ENCODE results near the gene SLC39A3.
A peak's percentile ranks its signal among the peaks of the same experiment; 100 is the strongest.

The SLC39A3 gene

DNA sequence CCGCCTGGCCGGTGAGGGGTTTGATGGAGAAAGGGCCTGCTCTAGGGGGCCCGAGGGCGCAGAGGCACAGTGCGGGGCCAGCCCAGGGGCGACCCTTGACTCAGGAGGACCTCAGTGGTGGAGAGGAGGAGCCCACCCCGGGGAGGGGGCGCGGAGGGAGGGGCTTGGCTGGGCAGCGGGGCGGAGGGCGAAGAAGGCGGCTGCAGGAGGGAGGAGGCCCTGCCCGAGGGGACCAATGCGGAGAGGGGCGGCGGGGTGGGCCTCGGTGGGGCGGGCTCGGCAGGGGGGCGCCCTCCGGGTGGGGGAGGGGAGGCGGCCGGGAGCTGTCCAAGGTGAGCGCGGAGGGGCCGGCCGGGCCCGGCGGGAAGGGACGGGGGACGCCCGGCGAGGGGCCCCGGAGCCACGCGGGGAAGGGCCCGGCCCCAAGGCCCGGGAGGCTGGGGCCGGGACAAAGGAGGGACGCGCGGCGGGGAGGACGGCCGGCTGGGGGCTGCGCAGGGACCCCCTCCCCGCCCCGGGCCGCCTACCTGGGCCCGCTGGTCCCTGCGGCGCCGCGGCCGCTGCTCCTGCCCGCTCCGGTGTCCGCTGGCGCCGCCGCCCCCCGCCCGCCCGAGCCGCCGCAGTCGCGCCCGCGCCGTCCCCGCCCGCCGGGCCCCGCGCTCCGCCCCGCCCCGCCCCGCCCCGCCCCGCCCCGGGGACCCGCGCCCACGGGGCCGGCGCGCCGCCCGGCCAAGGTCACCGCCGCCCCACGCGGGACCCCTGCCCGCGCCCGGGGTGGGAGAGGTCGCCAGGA lies 18.8 kb downstream of the SLC39A3 start, which contains the start of gene DIRAS1:
Gene DIRAS1, minus strand, starts transcription at position 596 of the 793 bp plus-strand sequence. CDS start 3,566 bp downstream, outside the sequence.
- peak within 1 kb of the TSS; percentile 67 for H3K4me3 ChIP-seq (ENCODE audit: low read length)

DNA sequence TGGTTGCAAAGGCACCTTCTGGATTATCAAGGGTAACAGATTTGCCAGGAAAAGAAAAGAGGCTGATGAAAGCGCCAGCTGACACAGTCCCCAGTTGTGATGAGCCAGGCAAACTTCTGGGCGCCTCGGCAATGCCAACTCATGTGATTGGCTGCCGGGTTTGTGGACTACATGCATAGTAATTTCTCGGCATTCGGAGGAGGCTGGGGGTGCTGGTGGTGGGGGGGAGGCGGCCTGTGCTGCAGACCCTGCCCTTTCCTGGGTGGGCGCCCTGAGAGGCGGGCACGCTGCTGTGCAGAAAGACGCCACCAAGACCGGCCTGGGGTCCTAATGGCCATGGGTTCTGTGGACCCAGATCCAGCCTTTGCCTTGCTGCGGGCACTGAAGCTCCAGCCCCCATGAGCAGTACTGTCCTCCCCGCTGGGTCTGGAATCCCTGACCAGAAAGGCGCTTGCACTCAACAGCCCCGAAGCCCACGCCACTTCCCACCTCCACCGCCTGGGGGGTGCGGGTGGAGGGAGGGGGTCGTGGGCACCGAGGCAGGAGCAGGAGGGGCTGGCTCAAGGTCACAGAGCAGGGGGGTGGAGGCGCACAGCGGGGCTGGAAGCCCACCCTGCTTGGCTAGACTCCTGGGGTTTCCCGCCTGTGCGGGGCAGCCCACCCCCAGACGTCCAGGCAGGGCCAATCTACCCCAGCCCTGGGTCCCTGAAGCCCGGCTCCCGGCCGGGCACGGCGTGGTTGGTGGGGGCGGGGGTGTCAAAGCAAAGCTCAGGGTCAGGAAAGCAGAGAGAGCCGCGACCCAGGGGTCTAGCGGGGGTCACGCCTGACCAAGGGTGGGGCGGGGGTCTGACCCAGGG lies 19.7 kb downstream of the SLC39A3 start:
- TF ChIP-seq, protein P1, sequence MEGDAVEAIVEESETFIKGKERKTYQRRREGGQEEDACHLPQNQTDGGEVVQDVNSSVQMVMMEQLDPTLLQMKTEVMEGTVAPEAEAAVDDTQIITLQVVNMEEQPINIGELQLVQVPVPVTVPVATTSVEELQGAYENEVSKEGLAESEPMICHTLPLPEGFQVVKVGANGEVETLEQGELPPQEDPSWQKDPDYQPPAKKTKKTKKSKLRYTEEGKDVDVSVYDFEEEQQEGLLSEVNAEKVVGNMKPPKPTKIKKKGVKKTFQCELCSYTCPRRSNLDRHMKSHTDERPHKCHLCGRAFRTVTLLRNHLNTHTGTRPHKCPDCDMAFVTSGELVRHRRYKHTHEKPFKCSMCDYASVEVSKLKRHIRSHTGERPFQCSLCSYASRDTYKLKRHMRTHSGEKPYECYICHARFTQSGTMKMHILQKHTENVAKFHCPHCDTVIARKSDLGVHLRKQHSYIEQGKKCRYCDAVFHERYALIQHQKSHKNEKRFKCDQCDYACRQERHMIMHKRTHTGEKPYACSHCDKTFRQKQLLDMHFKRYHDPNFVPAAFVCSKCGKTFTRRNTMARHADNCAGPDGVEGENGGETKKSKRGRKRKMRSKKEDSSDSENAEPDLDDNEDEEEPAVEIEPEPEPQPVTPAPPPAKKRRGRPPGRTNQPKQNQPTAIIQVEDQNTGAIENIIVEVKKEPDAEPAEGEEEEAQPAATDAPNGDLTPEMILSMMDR (conservative IDR thresholded peaks at IDR 0.05; ENCODE audit: low read length) = peak; percentile 16
- DNase-seq (ENCODE audit: low read depth) = peak; percentile 56
- peak overlapping the region; percentile 67 for H3K4me3 ChIP-seq (ENCODE audit: low read length)

More for the DNA sequence above, 18.8 kb downstream of the SLC39A3 start, which contains the start of gene DIRAS1:
- no peak for DNase-seq (ENCODE audit: low read depth)
- TF ChIP-seq, protein P1 (conservative IDR thresholded peaks at IDR 0.05; ENCODE audit: low read length) = no peak

DNA sequence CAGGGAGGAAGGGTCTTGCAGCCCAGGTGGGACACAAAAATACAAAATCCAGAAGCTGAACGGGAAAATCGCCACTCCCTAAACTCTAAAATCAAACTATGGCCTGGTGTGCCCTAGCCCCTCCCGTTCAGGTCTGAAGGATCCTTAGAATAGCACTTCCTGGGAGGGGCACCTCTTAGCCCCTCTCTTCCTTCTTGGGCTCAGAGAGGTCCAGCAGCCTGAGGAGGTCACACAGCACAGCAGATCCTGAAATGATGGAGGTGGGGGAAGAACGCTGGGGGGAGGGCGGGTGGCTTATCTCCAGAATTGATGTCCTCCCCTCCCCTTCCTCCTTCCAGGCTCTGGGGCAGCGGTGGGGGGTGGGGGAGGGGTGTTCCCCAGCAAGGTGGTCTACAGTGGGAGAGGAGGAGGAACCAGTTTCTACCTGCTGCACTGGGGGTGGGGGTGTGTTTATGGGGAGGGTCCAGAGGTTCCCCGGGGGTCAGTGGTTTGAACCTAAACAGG lies 20.5 kb downstream of the SLC39A3 start:
- TF ChIP-seq, protein P1 (conservative IDR thresholded peaks at IDR 0.05; ENCODE audit: low read length) = no peak
- H3K4me3 ChIP-seq (ENCODE audit: low read length) = no peak overlapping the region; the same call in 1 of the 2 replicates
- DNase-seq (ENCODE audit: low read depth) = no peak

DNA sequence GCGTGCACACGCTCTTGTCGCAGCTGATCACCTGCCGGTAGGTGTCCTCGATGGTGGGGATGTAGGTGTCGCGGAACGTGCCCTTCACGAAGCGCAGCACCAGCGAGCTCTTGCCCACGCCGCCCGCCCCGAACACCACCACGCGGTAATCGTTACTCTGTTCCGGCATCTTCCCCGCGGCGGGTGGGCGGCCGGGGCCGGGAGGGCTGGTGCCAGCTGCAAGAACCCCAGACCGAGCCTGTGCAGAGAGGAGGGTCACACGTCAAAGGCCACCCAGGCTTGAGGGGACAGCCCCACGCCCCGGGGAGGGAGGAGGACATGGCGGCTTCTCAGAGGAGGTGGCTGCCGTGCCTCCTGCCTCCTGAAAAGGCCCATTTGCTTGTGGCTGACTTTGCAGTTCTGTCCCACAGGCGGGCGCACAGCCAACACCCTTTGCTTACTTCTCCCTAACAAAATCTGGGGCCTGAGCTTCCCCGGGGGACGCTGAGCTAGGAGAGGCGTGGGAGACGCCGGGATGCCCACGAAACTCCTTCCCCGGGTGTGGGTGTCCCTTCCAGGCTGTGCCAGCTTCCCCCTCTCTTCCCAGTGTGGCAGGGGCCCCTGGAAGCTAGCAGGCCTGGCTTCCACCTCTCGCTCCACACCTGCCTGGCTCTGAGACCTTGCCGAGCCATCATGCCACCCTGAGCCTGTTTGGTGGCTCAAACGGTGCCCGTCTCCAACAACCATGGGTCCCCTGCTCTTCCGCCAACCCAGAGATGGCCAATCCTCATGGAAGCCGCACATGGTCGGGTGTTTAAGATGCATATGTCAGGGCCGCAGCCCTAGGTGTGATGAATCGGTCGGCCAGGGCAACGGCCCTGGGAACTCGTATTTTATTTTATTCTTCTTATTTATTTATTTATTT lies 21.9 kb downstream of the SLC39A3 start:
- no peak overlapping the region for H3K4me3 ChIP-seq (ENCODE audit: low read length)
- no peak for DNase-seq (ENCODE audit: low read depth)
- TF ChIP-seq, protein P1 (conservative IDR thresholded peaks at IDR 0.05; ENCODE audit: low read length) = no peak

DNA sequence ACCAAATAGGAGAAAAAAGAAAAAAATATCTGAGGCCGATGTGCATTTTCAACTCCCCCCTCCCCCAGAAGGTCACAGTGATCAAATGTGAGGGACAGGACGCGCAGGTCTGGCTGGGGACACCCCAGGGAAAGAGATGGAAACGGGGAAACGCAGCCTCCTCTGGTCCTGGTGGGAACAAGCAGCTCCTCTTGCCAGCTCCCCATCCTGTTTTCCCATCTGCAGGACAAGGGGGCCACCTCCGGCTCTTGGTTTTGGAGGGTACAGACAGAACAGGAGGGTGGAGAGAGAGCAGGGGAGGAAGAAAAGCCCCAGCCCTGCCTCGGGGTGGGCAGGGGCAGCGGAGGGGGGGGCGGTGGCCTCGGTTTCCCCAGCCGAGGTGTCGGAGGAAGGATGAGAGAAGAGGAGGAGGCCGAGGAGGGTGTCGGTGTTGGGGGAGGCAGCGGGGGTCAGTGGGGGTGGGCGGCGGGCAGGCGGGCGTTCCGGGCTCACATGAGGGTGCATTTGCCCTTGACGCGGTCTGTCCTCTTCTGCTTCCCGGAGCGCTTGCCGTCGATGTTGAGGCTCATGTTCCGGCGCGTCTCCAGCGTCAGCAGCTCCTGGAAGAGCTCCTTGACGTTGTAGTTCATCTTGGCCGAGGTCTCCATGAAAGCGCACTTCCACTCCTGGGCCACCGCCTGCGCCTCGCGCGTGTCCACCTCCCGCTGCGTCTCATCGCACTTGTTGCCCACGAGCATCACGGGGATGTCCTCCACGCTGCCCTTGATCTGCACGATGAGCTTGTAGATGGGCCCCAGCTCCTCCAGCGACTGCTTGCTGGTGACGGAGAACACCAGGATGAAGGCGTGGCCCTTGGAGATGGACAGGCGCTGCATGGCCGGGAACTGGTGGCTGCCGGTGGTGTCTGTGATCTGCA lies 22.8 kb downstream of the SLC39A3 start:
- TF ChIP-seq, protein P1 (conservative IDR thresholded peaks at IDR 0.05; ENCODE audit: low read length) = no peak
- DNase-seq (ENCODE audit: low read depth) = no peak
- no peak overlapping the region for H3K4me3 ChIP-seq (ENCODE audit: low read length)
